Stimulated activated CD4-positive, alpha-beta T cell treated with anti-CD3 and anti-CD28 coated beads, Interleukin-4, amount 100 ng/mL, for 48 hours (primary cell): ENCODE data around the gene OTP.

ENCODE experiments used
- DNase-seq, 2 donors: peaks; one replicate each; pipeline ENCODE4 v3.0.0-alpha.2; 2020; ENCODE audit warnings: low read depth in 2 of 2

The OTP gene

DNA sequence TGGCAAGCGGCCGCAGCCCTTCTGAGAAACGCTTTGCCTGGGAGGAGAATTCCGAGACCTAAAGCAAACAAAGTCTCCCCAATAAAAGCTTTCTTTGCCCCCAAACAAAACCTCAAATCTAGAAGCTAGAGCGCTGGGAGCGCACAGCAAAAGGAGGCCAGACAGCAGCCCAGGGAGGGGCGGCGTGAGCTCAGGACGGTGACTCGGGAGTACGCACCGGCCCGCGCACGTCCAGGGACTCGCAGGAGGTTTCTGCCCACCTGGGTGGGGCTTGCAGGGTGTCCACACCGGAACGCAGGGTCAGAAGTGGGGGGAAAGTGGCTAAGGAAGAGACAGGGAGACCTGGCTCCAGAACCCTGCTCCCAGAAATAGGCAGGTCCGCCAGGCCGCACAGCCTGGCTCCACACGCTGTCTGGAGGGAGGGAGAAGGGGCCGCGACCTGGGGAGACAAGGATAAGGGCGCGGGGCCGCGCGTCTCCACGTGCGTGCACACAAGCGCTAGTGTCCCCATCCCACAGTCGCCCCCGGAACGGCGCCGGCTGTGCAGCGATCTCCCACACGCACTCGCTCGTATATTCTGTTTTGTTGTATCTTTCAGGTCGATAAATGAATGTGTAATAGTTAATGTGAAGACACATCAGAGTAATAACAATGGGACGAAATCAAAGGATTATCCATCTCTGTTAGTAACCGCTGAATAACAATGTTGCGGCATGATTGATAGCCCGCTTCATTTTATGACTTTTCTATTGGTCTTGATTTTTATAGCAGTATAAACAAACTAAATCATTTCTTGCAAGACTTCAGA is 2.3 kb upstream of the OTP start:
- no peak for DNase-seq

DNA sequence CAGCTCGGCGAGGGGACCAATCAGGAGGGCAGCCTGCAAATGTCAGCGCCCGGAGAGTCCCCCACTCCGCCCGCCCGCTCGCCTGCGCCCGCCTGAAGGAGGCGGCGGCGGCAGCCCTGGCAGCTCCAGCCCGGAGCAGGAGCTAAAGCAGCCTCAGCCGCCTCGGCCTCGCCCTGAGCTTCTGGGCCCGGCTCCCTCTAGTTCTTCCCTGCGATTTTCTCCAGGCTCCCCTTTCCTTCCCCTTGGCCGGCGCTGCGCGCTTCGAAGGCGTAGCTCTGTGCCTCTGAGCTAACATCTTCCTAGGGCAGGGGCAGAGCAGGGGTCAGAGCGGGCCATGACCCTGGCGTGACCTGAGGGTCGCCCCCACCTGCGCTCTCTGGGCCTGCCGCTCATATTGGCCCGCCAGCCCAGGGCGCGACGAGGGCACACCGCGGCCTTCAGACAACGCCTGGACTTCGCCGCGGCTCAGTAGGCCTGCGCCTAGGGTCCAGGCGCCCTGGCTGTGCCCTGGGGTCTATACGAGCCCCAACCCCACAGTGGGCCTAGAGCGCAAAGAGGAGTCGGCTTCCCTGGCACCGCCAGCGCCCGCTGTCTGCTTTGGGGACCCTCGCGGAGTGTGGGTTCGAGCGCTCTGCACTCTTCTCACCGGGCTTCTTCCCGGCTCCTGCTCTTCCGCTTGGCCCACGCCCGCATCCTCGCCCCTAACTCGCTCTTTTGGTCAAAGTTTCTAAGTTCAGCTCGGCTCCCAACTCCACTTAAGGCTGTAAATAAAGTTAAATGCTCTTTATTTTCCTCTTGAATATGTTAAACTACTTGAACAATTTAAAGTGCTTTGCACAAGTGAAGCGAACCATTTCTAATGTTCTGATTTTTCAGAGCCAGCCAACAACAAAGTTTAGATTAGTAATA is 504 bp upstream of the OTP start:
- no peak for DNase-seq

DNA sequence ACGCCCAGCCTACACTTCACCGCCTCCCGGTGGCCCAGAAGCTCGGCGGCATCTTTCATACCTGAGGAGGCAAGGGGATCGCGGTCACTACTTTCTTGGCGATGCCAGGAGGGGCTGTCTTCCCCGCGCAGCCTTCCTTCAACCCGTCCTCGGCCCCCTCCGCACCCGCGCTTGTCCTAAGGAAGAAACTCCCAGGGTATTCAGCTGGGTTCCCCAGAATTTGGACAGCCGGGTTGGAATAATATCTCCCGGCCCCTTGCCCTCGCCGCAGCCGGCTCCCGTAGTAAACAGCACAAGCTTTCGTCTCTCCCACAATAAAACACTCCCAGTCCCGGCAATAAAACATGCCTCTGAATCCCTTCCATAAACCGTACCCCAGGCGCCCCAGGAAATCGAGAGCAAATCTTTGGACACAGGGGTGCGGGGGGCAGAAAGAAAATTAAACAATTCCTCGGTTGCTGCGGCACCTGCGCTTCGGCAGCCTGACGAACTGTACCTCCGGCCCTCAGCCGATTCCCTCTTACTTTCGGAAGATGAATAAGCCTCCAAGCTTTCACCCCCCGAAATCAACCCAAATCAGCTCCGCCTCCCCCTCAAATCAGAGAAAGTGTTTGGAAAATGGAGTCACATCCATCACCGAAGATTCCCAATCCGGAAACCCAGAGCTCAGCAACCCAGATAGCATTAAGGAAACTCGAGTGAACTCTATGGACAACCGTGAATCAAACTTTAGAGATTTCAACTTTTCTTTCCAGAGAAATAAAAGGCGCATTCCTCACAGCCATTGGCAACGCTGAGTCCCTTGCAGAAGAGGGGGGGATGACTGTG is 1.1 kb downstream of the OTP start:
- no peak for DNase-seq

DNA sequence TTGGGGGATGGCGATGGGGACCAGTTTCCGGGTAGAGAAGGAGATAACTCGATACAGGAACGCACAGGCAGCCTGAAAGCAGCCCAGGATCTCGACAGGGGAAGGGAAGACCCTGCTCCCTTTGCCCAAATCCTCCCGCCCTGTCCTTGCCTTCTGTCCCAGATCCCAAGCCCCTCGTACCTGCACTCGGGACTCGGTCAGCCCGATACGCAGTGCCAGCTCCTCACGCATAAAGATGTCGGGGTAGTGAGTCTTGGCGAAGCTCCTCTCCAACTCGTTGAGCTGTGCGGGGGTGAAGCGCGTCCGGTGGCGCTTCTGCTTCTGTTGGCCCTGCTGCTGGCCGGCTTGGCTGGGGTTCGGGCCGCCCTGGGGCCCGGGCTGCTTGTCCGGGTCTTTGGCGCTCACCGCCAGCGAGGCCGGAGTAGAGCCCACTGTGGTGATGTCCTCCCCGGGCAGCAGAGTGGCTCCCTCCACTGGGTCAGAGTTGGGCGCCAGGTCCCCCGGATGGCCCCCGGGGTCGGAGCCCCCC is 1.8 kb downstream of the OTP start:
- no peak for DNase-seq

DNA sequence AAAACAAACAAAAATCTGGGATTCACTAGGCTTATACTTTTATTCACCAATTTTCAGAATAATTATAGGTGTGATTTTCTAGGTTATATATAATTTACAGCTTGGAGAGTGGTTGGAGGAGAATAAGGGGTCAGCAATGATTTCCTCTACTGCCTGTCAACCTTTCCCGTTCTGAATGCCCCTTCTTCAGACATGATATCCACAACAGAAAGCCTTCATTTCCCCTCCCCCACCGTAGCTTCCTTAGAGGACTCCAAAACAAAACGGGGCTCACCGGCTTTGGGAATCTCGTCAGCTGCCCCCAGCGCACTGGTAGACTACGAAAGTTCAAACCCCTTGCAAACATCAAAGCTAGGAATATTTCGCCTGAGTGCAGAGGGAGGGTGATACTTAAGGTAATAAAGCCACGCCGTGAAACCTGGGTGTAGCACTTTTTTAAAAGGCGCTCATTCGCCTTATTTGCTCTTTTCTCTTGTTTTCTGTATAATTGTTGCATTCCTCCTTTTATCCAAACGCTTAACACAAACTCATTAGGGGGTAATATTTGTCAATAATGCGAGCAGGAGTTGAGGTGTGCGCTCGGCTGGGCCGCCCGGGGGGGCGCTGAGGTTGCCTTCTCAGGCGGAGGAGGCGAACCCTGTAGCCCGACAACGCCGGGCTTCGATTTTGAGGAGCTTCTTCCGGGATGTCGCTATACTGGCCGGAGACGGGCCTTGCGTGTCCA is 2.4 kb downstream of the OTP start:
- no peak for DNase-seq

DNA sequence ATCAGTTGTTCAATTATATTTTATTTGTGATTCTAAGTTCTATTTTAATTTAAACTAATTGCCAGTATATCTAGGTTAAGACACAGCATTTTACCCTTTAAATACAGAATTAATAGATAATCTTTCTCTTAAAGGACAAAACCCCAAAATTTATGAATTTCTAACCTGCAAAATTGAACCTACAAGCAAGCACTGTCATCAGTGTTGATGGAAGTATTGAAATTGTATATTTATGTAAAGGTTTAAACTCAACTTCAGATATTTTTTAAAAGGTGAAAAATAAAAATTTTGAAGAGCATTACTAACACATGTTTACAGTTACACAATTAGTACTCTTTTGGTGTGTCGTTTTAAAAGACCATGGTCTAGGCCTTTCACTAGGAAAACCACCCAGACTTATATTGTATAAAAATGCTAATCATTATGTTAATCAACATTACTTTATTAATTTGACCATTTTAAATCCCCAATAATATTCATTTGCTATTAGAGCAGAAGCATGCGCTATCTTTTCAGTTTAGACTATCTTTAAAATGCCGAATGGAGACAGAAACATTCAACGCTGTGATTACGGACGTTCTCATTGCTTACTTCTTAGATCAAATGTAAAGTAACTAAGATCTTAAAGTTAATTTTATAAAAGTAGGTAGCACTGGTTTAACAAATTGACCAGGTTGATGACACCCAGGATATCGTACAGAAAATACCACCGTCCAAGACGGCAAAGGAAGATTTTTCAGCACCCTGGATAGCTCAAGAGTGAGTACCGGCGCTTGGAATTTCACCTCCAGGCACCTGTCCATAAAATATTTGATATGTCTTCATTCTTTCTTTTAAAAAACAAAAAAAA is 3.2 kb downstream of the OTP start:
- DNase-seq: no peak

DNA sequence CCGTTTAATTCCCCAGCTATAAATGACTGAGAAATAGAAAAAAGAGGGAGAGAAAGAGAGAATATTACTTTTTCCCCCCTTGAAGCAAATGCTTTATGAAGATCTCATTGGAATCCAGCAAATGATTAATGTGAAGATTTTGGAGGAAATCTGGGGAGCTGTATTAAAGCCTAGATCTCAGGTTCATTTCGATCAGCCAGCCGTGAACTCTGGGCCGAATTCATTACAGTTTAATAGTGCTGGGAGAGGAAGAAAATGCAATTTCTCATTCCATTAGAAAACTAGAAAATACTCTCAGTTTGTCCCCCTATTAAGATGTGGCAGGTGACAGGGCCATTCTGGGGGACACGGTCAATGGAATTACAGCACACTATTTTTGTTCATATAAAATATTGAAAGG is 4.8 kb downstream of the OTP start:
- no peak for DNase-seq

DNA sequence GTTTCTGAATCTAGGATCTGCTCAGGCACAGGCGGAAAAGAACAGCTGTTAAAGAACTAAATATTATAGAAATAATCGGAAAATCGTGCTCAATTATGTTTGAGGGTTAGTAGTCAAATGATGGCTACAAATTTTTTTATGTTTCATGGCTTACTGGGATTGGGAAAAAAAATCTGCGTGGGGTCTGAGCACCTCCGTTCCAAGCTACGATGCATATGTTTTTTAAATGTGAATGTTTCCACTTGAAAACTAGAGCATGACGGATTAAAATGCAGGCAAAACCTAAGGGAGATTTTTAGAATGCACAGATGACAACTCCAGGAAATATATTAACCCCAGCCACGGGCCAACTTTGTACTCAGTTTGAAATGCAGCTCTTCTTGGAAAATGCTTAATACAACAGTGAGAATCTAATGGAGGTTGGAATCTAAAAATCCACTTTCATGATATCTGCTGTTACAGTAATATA is 5.3 kb downstream of the OTP start:
- no peak for DNase-seq

DNA sequence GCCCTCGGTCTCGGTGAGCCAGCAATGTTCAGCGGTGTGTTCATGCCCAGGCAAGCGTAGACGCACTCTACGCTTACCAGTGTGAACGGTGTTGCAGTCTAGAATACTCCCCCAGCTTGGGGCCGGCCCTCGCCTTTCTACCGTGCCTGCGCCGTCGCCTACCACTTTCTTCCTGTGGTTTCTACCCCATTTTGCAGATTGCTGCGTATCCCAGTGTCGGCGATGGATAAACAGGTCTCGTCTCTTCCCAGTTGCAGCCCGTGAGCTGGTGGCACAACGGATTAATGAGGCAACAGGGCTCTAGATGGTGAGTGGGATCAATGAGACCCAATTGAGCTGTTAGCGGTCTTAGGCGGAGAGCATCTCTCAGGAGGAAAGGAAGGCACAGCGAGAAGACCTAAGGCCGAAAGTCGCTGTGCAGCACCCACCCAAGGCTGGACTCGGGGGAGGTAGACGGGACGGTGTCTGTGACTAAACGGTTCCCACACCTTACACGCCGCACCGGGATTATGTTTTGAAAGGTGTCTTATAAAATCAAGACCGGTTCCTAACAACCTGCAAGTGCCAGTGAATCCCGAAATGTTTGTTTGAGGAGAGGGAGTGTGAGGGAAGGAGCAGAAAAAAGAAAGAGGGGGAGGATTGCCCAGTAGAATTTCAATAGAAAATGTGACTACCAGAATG is 5.8 kb downstream of the OTP start:
- no peak for DNase-seq

DNA sequence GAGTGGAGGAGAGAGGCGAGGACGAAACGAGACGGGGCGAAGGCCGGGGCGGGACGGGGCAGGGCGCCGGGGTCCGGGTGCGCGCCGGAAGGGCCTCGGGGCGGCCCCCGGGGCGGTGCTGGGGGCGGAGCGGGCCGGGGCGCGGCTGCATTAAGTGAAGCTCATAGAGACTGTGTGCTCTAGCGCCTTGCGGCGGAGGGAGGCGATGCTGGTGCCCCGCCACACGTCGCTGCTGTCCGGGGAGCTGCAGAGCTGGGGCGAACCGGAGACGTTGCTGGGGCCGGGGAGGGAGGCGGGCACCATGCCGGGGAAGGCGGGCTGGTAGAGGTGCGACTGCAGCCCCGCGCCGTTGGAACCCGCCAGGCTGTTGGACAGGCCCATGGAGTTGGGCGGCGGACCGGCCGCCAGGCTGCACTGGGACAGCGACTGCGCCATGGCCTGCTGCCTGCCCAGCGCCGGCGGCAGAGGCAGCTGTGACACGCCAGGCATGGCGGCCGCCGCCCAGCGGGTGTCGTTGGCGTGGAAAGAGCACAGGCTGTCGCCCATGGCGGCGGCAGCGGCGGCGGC is 8.3 kb downstream of the OTP start:
- peak; percentile 44 to 52 for DNase-seq

DNA sequence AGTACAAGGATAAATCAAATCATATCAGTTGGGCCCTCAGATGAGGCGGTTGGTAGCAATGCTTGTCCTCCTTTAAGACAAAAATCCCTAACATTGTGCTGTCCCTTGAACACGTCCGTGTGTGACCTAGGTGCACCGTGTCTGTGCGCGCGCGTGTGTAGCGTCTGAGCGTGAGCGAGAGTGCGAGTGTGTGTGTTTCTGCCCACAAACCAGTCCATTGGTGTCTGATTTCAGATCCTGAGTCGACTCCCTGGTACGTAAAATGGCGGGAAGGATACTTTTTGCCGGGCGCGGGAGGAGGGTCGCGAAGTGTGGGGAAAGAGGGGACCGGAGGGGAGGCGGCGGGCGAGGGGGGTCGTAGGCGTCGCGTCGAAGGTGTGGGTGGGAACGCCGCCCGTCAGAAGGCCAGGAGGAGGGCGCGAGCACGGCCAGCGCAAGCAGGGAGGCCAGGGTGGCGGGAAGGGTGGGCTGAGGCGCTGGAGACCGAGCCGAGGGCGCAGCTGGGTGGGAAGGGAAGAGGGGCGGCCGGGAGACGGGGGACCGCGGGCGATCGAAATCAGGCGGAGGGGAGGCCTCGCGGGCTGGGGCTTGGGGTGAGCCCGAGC is 8.9 kb downstream of the OTP start:
- DNase-seq: no peak

DNA sequence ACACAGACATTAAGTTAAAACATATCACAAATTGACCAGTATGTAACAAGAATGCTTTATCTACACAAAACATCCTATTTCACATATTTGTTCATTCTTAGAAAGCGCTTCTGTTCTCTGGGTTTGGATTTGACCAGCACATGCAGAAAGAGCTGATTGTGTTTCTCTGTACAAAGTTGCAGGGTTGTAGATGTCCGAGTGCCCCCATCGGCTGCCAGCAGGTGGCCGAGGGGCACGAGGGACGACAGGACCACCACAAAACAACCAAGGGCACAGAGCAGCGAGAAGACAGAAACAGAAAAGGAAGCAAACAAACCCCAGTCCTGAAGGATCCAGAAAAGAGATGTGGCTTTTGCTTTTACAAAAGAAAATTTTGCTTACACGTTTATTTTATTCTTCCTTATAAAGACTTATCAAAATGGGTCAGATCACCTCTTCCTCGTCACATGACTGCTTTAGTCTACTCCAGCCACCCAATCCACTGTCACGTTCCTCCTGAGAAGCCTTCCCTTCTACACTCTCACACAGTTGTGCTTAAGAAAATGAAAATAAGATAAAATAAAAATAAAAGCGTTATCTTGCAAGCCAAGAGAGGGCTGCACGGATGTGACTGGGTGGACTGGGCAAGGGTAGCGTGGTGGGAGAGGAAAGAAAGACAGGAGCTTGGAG is 9.5 kb downstream of the OTP start:
- DNase-seq: no peak

DNA sequence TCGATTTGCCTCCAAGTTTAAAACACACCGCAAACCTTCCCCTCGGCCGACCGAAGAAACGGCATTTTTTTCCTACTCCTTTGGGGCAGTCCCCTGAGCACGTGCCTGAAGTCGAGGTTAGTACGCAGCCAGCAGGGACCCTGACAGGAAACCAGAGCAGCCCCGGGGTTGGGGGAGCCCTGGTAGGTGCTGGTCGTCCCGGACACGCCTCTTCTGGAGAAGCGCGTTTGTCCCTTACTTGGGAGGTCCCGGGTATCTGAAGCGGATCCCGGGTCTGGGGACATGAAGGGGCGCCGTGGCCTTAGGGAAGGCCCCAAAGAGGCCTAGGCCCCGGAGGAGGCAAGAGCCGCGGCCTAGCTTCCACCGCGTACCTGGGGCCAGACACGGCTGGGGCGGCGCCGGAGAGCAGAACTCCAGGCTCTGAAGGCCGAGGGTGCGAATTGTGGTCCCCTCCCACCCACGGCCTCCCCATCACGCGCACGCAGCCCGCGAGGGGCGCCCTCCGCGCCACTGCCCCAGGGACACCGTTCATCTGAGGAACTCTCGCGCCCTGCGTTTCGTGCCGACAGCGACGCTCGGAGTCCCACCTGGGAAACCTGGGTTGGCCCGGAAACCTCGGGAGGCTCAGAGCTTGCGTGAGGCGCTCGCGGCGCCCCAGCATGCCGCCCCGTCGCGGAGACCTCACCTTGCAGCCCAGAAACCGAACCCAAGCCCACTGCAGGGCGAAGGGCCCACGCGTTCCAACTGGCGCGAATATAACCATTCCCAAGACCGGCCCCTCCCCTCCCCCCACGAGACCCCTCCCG is 10.4 kb downstream of the OTP start:
- DNase-seq: no peak

DNA sequence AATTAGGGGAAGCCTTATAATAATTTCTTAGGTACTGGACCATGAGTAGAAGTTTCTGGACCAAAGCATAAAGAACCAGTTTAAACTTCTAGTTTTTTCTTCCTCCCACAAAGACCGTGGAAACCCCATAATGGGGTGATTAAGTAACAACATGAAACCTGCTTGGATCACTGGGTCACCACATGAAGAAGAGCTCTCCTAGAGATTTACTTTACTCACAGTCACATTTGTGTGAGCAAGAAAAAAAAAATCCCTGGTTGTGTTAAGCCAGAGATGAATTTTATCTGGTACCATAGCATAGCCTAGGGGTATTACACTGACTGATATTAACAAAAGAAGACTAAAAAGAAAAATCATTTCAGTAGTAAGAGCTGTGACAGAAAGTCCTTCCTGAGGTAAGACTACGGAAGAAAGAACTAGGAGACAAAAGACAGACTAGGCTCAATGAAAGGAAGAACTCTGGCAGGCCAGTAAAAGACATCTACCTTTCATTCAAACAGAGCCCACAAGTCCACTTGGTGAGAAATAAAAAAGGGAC is 15.2 kb downstream of the OTP start:
- no peak for DNase-seq

DNA sequence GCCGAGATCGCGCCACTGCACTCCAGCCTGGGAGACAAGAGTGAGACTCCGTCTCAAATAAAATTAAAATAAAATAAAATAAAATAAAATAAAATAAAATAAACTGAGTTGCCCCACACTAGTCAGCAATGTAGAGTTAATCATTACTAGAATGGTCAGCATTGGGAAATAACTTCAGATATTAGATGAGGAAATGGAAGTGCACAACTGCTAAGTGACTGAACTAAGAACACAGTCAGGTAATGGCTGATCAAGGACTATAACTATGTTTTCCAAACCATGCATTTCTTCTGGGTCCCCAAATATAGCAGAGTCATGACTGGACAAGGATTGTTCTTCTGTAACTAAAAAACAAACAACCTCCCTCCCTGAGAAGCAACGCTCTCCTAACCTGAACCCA is 17.1 kb downstream of the OTP start:
- DNase-seq: no peak

DNA sequence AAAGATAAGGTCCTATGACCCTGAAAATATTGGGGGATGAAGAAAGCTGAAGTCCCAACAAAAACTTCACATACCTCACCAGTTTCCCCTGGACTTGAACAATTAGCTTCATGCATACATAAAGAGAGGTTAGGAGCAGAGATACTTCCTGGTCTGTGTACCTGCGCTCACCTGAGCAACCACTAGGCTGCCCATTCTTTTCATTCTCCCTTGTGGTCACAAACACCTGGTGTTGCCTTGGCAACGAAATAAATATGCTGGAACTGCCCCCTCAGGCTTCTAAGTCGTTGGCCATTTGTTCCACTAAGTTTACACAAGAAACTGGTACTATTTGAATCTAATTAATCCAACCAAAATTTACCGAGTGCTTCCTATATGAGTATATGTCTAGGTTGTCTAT is 18.1 kb downstream of the OTP start:
- no peak for DNase-seq

DNA sequence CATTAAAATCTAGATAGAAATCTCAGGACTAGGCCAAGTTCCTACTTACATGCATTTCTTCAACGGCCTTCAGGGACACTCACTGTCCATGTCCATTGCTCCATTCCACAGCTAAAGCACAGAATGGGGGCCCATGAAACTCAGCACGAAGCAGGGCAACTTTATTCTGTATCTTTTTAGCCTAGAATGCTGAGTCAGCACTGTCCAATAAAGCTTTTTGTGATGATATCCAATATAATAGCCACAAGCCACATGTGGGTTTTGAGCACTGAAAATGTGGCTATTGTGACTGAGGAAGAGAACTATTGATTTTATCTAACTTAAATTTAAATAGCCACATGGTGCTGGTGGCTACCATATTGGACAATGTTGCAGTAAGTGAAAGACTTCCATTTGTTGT is 21.6 kb downstream of the OTP start:
- DNase-seq: no peak
